Stimulated activated naive CD8-positive, alpha-beta T cell treated with anti-CD3 and anti-CD28 coated beads, Interleukin-15, amount 100 ng/mL, for 72 hours (primary cell): ENCODE results near the gene UGT1A5.

ENCODE experiments used
- ATAC-seq: fragments of 150-1000 bp; cut with Tn5 transposase; 2 replicates; pipeline ENCODE4 v1.10.0; 2021; ENCODE audit warnings: mild to moderate bottlenecking, moderate library complexity
- DNase-seq, 2 donors: peaks; one replicate each; pipeline ENCODE4 v3.0.0; 2021 to 2022
- H3K27ac Mint-ChIP-seq, 2 donors: one replicate each; pipeline ENCODE4 v1.8.0; 2022; ENCODE audit warnings: mild to moderate bottlenecking in 2 of 2, mixed read lengths in 2 of 2, moderate library complexity in 2 of 2
- H3K27me3 Mint-ChIP-seq: one replicate; pipeline ENCODE4 v1.8.0; 2022; ENCODE audit warnings: mixed read lengths
- H3K4me1 Mint-ChIP-seq: one replicate; pipeline ENCODE4 v1.8.0; 2022; ENCODE audit warnings: mild to moderate bottlenecking, mixed read lengths
- H3K4me3 Mint-ChIP-seq, 2 donors: one replicate each; pipeline ENCODE4 v1.8.0; 2022; ENCODE audit warnings: mild to moderate bottlenecking in 2 of 2, mixed read lengths in 2 of 2, moderate library complexity in 1 of 2
- H3K9me3 Mint-ChIP-seq, 2 donors: one replicate each; pipeline ENCODE4 v1.8.0; 2022; ENCODE audit warnings: mixed read lengths in 2 of 2

The UGT1A5 gene

DNA sequence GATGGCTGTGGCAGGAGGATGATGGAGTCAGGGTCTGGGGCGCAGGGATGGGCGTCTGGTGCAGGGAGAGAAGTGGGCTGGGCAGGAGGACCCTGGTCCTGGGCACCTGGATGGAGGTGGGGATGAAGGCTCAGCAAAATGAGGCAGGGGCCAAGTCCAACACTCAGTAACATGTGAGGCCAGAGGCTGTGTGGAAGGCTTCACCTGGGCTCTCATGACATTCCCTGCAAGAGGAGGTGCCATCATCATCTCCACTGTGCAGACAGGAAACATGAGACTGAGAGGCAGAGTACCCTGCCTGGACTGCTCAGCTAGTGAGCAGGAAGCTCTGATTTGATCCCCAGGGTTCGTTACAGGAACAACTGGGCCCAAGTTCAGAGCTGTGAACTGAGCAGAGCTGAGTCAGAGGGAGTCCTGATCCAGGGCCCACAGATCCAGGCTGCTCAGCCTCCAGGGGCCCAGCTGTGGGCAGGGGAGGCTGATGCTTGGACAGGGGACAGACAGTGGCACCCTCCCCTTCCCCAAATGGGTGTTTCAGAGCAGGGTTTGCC, 104.7 kb downstream of the UGT1A5 start:
- H3K4me1 Mint-ChIP-seq, result peaks cover 6% of the 10 kb centered on the region
- ATAC-seq (no peak), DNase-seq (no peak)
- no peak overlapping the region for H3K27ac Mint-ChIP-seq
- no peaks in the 10 kb centered on the region for H3K9me3 Mint-ChIP-seq
- peaks cover 23% of the 10 kb centered on the region for H3K27me3 Mint-ChIP-seq
- no peak overlapping the region for H3K4me3 Mint-ChIP-seq

DNA sequence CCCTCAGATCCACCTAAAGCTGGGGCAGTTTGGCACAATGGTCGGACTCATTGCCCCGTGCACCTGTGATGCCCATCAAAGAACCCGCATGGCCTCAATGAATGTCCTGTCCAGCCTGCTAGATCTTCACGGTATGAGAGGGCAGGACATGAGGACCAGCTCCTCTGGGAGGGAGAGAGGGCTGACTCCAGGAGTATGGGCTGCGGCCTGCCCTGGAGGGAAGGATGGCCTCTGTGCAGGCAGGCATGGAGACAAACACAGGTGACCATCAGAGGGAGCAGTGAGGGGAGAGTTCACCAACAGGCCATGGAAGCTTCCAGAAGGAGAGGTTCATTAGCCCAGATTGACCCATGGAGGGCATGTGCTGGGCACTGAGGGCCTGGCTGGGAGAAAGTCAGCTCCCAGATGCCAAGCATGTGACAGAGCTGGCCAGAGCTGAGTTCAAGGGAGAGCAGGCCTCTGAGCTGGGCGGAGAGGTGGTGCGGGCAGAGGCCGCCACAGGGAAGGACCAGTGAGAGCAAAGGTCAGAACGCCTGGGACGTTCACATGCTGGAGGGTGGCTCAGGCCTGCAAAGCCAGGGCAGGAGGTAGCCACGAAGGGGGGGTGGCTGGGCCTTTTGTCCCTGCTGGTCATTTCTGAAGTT, 105.4 kb downstream of the UGT1A5 start:
- no peak for ATAC-seq
- Mint-ChIP-seq H3K4me1 (peaks cover 6% of the 10 kb centered on the region), H3K4me3 (no peak overlapping the region), H3K27me3 (peaks cover 23% of the 10 kb centered on the region), H3K27ac (peak overlapping the region in 1 of 2 donors; percentile 91), H3K9me3 (no peaks in the 10 kb centered on the region)
- no peak for DNase-seq

DNA sequence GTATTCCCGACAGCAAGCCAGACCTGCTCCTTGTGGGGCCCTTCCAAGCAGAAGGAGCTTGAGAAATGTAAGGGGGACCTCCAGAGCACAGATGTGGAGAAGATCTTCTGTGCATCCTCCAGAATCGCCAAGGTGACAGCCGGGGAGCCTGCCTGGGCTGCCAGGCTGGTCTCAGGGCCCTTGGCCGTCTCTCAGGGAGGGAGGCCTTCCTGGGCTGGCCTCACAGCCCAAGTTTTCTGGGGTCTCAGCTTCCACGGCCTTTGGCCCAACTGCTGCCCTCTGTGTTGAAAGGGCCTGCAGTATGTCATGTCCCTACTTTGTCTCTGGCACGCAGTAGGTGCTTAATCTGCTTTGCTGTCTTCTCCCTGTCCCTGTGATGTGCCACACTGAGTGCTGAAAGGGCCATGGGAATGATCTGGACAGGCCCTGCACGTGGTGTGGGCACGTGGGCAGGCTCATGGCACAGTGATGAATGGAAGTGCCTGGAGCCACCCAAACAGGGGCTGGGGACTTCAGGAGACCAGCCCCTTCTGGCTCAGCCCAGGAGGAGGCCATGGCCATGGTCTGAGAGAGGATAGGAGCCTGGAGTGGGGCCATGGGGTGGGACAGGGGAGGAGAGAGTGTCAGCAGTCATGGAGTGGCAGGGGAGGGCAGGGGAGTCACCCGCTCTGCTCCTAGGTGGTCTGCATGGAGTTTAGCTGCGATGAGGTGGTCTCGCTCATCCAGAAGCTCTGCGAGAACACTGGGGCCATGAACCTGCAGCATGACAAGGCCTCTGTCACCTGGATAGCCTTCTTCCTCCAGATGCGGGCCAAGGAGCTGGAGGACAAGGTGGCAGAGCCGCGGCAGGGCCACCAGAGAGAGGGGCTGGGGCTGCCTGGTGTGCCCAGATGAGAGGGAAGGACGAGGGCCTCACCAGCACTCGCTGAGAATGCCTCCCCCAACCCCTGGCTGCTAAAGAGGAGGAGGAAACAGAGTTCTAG, 106.2 kb downstream of the UGT1A5 start:
- peaks cover 23% of the 10 kb centered on the region for H3K27me3 Mint-ChIP-seq
- peaks cover 6% of the 10 kb centered on the region for H3K4me1 Mint-ChIP-seq
- H3K4me3 Mint-ChIP-seq, result no peak overlapping the region
- no peak overlapping the region for H3K27ac Mint-ChIP-seq
- ATAC-seq (no peak), DNase-seq (no peak)
- no peaks in the 10 kb centered on the region for H3K9me3 Mint-ChIP-seq

DNA sequence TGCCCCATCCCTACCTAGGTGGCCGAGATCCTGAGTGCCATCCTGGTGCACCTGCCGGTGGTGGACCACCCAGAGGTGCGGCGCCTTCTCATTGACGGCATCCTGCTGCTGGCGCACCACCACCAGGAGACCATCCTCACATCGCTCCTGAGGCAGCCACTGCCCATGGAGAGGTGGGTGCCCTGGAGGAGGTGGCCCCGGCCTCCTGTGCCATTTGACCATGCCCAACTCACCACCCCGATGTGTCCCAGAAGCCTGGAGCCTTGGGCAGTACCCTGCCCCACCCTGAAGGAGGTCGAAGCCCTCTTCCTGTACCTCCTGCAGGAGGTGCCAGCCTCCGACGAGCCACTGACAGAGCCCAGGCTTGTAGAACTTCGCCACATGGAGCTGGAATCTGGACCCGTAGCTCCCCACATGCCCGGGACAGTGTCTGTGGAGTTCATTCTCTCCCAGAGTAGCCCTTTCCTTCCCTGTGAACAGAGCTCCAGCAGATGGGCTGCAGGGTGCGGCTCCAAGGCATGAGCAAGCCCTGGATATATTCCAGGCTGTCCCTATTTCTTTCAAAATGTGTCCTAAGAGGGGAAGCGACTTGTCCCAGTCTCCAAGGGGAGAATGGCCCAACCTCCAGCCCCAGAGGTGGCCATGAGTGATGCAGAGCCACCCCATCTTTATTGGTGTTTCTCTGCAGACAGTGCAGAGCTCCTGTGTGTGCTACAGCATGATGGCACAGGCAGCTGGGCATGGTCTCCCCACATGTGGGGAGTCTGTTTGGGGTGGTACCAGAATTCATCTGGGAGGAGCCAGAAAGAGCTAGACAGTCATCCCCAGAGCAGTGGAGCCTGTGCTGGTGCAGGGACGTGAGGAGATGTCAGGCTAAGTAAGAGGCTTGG, 107.4 kb downstream of the UGT1A5 start:
- Mint-ChIP-seq H3K9me3 (no peaks in the 10 kb centered on the region), H3K27ac (no peak overlapping the region)

DNA sequence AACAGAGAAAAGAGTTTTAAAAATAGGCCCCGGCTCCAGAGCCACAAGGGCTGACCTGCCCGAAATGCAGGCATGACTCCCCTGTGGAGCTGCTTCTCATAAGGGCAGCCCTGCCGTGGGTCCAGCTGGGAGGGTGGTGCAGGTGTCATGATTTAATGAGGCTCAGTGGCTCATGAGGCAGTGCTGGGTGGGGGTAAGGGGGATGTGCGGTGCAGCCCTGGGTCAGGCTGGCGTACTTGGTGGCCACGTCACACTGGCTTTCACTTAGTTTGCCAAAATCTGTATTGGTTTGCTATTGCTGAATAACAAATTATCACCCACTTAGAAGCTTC, 108.0 kb downstream of the UGT1A5 start:
- Mint-ChIP-seq H3K4me3 (no peak overlapping the region), H3K27me3 (peaks cover 18% of the 10 kb centered on the region), H3K9me3 (no peaks in the 10 kb centered on the region), H3K4me1 (peaks cover 6% of the 10 kb centered on the region), H3K27ac (no peak overlapping the region)
- ATAC-seq (no peak), DNase-seq (no peak)

More for the DNA sequence above, 107.4 kb downstream of the UGT1A5 start:
- DNase-seq (no peak), ATAC-seq (no peak)
- peaks cover 6% of the 10 kb centered on the region for H3K4me1 Mint-ChIP-seq
- H3K27me3 Mint-ChIP-seq, result peaks cover 23% of the 10 kb centered on the region
- H3K4me3 Mint-ChIP-seq, result no peak overlapping the region

DNA sequence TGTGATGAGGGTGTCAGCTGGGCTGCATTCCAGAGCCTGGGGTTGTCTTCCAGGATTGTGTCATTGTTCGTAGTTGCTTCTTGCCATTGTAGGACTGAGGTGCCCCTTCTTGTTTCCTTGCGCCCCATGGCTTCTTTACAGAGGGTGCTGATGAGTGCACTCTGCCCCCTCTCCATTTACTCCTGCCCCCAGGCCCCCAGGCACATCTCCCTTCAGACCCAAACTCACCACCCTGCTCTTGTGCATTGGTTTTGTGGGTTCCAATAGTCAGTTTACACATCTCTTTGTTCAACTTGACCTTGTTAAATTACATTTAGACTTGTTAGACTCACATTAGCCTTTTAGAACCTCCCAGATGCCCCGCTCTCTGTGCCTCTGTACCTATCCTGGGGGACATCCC, 108.5 kb downstream of the UGT1A5 start:
- peaks cover 13% of the 10 kb centered on the region for H3K27me3 Mint-ChIP-seq
- ATAC-seq, result no peak
- peaks cover 6% of the 10 kb centered on the region for H3K4me1 Mint-ChIP-seq
- H3K4me3 Mint-ChIP-seq, result no peak overlapping the region
- no peak overlapping the region for H3K27ac Mint-ChIP-seq
- DNase-seq, result no peak
- no peaks in the 10 kb centered on the region for H3K9me3 Mint-ChIP-seq

DNA sequence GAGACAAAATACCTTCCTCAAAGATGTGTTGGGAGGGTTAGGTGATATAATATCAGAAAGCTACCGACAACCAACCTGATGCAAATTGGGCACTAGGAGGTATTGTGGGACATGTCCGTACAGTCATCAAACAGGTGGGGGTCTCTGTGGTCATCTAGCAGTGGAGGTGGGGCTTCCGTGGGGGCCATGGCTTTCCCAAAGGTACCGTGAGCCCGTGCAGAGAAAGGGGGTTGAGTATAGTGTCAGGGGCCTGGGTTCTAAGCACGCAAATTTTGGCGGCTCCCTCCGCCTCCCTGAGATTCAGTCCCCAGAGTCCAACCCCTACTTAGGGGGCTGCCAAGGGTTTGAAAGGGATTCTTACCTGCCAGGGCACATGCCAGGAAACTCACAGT, 109.0 kb downstream of the UGT1A5 start:
- Mint-ChIP-seq H3K4me3 (no peak overlapping the region), H3K27ac (no peak overlapping the region), H3K27me3 (peaks cover 8% of the 10 kb centered on the region), H3K9me3 (no peaks in the 10 kb centered on the region), H3K4me1 (peaks cover 6% of the 10 kb centered on the region)
- DNase-seq, result no peak
- ATAC-seq, result no peak

DNA sequence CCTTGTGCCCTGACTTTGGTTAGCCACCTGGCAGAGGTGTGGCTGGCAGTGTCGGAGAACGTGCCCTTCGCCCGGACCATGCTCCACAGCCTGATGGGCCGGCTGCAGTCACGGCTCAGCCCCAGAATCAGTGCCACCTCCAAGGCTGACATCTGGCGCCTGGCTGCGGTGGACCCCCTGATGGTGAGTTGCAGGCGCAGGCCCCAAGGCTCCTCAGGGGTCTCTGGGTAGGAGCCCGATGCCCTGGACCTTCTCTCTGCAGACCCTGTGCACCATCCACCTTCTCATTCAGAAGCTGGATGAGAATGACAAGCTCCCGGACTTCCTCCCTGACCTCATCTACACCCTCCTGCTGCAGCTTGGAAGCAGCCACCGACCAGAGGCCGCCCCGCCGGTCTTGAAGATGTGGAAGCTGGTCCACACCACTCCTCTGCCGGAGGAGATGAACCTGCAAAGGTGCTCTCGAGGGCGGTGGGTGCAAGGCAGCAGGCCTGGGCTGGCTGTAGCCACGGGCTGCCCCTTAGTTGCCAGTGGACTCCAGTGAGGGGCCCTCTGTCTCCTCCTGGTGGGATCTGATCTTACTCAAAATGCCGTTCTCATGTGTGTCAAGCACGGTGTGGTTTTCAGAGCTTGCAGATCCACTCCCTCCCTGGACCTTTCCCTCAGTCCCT, 109.5 kb downstream of the UGT1A5 start:
- no peaks in the 10 kb centered on the region for H3K9me3 Mint-ChIP-seq
- DNase-seq (no peak), ATAC-seq (no peak)
- H3K27ac Mint-ChIP-seq, result no peak overlapping the region
- H3K4me1 Mint-ChIP-seq, result peaks cover 2% of the 10 kb centered on the region
- H3K27me3 Mint-ChIP-seq, result peaks cover 3% of the 10 kb centered on the region
- no peak overlapping the region for H3K4me3 Mint-ChIP-seq
